H1 (cell line): ENCODE results near the gene AQP7.

ENCODE experiments used
- CEBPB ChIP-seq: IDR thresholded peaks from 2 replicates; pipeline ENCODE4 v1.6.1; 2012; ENCODE audit warnings: low read depth, low read length
- SIRT6 ChIP-seq: IDR thresholded peaks from one replicate; pipeline ENCODE4 v1.7.1; 2012; ENCODE audit warnings: low read length, inconsistent platforms
- SIX5 ChIP-seq: IDR thresholded peaks from 2 replicates; pipeline ENCODE4 v1.6.1; 2011; ENCODE audit warnings: mild to moderate bottlenecking, low read depth, low read length
- SP2 ChIP-seq: IDR thresholded peaks from 2 replicates; pipeline ENCODE4 v1.6.1; 2012; ENCODE audit warnings: mild to moderate bottlenecking, low read length, inconsistent platforms
- TAF1 ChIP-seq: IDR thresholded peaks from 2 replicates; pipeline ENCODE4 v1.6.1; 2011; ENCODE audit warnings: mild to moderate bottlenecking, low read depth, low read length
- YY1 ChIP-seq: IDR thresholded peaks from 2 replicates; pipeline ENCODE4 v1.6.1; 2011; ENCODE audit warnings: low read depth, mild to moderate bottlenecking, low read length
- TF ChIP-seq, protein P1 (sequence below): IDR thresholded peaks from 2 replicates; pipeline ENCODE4 v1.6.1; 2011; ENCODE audit warnings: low read length, improper control_type of control experiment
- TF ChIP-seq, protein P2 (sequence below): IDR thresholded peaks from 2 replicates; pipeline ENCODE4 v1.6.1; 2012; ENCODE audit warnings: inconsistent platforms
- TF ChIP-seq, protein P3 (sequence below), 3 experiments: IDR thresholded peaks; 1 replicate in 2 of 3; 2 replicates in 1 of 3; pipeline versions ENCODE4 v1.5.1 to v1.6.1; 2011; ENCODE audit warnings: low read length in 3 of 3, mild to moderate bottlenecking in 3 of 3, inconsistent platforms in 2 of 3, low read depth in 1 of 3, moderate library complexity in 1 of 3; ENCODE audit not compliant: insufficient read depth in 1 of 3; ENCODE audit errors: control extremely low read depth in 1 of 3

DNA sequence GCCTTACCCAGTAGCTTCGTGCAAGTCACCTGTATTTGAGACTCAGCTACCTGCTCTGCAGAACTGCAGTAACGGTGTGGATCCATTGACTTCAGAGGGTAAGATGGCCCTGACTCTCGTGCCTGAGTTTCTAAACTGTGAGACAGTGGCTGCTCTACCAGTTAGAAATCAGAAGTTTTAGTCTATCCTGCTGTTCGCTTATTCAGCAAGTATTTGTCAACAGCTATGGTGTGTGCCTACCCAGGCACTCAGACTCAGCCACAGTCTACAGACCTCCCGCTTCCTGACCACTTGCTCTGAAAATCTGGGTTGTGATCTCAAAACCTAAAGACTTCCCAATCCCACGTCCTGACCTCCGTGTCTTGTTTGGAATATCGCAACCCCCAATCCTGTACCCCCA lies 31.5 kb upstream of the AQP7 start:
- TF ChIP-seq CEBPB (no peak), SIX5 (no peak), TAF1 (no peak), YY1 (no peak), SP2 (no peak), SIRT6 (no peak)
- TF ChIP-seq, protein P1, sequence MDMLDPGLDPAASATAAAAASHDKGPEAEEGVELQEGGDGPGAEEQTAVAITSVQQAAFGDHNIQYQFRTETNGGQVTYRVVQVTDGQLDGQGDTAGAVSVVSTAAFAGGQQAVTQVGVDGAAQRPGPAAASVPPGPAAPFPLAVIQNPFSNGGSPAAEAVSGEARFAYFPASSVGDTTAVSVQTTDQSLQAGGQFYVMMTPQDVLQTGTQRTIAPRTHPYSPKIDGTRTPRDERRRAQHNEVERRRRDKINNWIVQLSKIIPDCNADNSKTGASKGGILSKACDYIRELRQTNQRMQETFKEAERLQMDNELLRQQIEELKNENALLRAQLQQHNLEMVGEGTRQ = no peak
- TF ChIP-seq, protein P2, sequence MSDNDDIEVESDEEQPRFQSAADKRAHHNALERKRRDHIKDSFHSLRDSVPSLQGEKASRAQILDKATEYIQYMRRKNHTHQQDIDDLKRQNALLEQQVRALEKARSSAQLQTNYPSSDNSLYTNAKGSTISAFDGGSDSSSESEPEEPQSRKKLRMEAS = no peak
- TF ChIP-seq, protein P3, sequence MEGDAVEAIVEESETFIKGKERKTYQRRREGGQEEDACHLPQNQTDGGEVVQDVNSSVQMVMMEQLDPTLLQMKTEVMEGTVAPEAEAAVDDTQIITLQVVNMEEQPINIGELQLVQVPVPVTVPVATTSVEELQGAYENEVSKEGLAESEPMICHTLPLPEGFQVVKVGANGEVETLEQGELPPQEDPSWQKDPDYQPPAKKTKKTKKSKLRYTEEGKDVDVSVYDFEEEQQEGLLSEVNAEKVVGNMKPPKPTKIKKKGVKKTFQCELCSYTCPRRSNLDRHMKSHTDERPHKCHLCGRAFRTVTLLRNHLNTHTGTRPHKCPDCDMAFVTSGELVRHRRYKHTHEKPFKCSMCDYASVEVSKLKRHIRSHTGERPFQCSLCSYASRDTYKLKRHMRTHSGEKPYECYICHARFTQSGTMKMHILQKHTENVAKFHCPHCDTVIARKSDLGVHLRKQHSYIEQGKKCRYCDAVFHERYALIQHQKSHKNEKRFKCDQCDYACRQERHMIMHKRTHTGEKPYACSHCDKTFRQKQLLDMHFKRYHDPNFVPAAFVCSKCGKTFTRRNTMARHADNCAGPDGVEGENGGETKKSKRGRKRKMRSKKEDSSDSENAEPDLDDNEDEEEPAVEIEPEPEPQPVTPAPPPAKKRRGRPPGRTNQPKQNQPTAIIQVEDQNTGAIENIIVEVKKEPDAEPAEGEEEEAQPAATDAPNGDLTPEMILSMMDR (IDR thresholded peaks at IDR 0.05; ENCODE audit: control extremely low read depth in 1 of 3, insufficient read depth in 1 of 3, low read depth in 1 of 3, low read length in 3 of 3) = no peak
